Heart right ventricle (tissue), 16 donors: ENCODE results near the gene IFNA10. TPM values are rescaled to one million over a fixed set of nuclear protein-coding genes. Genes with fewer than 3 reads are reported as not detected.
"Not testable (repeated sequence)": the region's sequence is repeated elsewhere in the genome, so short reads cannot be mapped to it uniquely, and the experiment has no call there.

Source experiments
- ATAC-seq, 8 donors: fragments of 200-7000 bp; cut with Tn5 transposase; one replicate each; pipeline ENCODE4 v1.9.1; 2020; ENCODE audit warnings: mild to moderate bottlenecking in 8 of 8, moderate library complexity in 8 of 8, moderate number of reproducible peaks in 1 of 8
- DNase-seq, 2 donors: peaks; one replicate each; pipeline ENCODE4 v3.0.0-alpha.2; 2020
- H3K27ac ChIP-seq, 10 donors: fragments of 200-600 bp; sonication (generic) in 2 of 10; one replicate each; pipeline versions ENCODE4 v1.5.0 to v1.8.0; 2020 to 2022; ENCODE audit warnings: mild to moderate bottlenecking in 3 of 10
- H3K27me3 ChIP-seq, 7 donors: fragments of 200-600 bp; one replicate each; pipeline ENCODE4 v1.8.0; 2021 to 2022; ENCODE audit warnings: mild to moderate bottlenecking in 2 of 7
- H3K36me3 ChIP-seq, 9 donors: fragments of 200-600 bp; sonication (generic) in 1 of 9; one replicate each; pipeline versions ENCODE4 v1.5.0 to v1.8.0; 2020 to 2022; ENCODE audit warnings: mild to moderate bottlenecking in 2 of 9
- H3K4me1 ChIP-seq, 9 donors: fragments of 200-600 bp; sonication (generic) in 1 of 9; one replicate each; pipeline versions ENCODE4 v1.5.0 to v1.8.0; 2020 to 2022; ENCODE audit warnings: mild to moderate bottlenecking in 4 of 9
- H3K4me3 ChIP-seq, 10 donors: fragments of 200-600 bp; sonication (generic) in 2 of 10; one replicate each; pipeline versions ENCODE4 v1.5.0 to v1.8.0; 2020 to 2022; ENCODE audit warnings: mild to moderate bottlenecking in 7 of 10, moderate library complexity in 2 of 10
- H3K9me3 ChIP-seq, 11 donors: fragments of 200-600 bp in 10 of 11; sonication (generic) in 2 of 11; one replicate each; pipeline versions ENCODE4 v1.5.0 to v1.8.0; 2013 to 2022; ENCODE audit warnings: mild to moderate bottlenecking in 2 of 11, control low read depth in 1 of 11, moderate library complexity in 1 of 11
- WGBS, 2 donors: extraction: QIAGEN DNeasy Blood & Tissue Kit; methylation state at CpG; one replicate each; pipeline ENCODE4 v1.1.7; 2013; ENCODE audit warnings: inconsistent platforms in 1 of 2; 5-methylcytosine and 5-hydroxymethylcytosine counted together
- intact Hi-C, 10 donors: fragments of 100-400 bp; cut with DNase I; formaldehyde crosslinking; loops; one replicate each; pipeline versions ENCODE4 v1.11.1 to v1.14.2; 2022
- polyA plus RNA-seq, 2 donors: library from polyadenylated mRNA; stranded (reverse); fragments of 200-250 nt; gene quantifications; one replicate each; pipeline ENCODE4 v1.2.3, GENCODE V29; 2013
- total RNA-seq, 10 donors: library from RNA; stranded (reverse); fragmentation: NEBNext Ultra II Directional in 3 of 10; extraction: Animal tissue kit (Norgen Biotek cat#: 25700) in 3 of 10; gene quantifications; one replicate each; pipeline versions ENCODE4 v1.2.1 to v1.2.4, GENCODE V29; 2021 to 2023
- TF ChIP-seq, protein P1 (sequence below), 9 donors: fragments of 200-600 bp; sonication (generic) in 2 of 9; IDR thresholded peaks; one replicate each; pipeline versions ENCODE4 v1.5.0 to v1.8.0; 2021 to 2022; ENCODE audit warnings: antibody characterized with exemption in 9 of 9, mild to moderate bottlenecking in 5 of 9, moderate library complexity in 1 of 9
- donor health status: Arrhythmogenic right ventricular cardiomyopathy.
- donor health status: ischemic (EF 13 %, LVEDD 7.1; RV severe dilation, severe dysfunction).
- donor health status: healthy with polysubstance abuse.
- donor health status: DM: no; HTN: yes; CAD: no.
- donor health status: DM: no; HTN: no; CAD: no.
- donor health status: ischemic (EF 25% LVEDD 6.9; RV normal size, moderate dysfunction).
- donor health status: ischemic (EF 25% LVEDD 5.7; RV mildly dilated, moderate dysfunction).
- donor health status: healthy.
- donor health status: DM: yes; HTN: yes; CAD: no.
- donor health status: Ischemic cardiomyopathy.
- donor health status: ischemic (EF 35%, LVEDD 5.7; RV mildly dilated, moderate dysfunction).
- donor health status: nonischemic (EF 11% LVEDD 7.7; RV severe dilation, severe dysfunction).
- donor health status: DM: yes; HTN: yes; CAD: no.
- donor health status: PGD.
- donor health status: ischemic (EF 29% LVEDD 5.4; RV normal size, mild dysfunction).
- donor health status: nonischemic (EF 23%, LVEDD 6.1; RV moderate dilation, normal function).

Gene IFNA10
- total and polyA plus RNA-seq, 12 donors, result not detected

DNA sequence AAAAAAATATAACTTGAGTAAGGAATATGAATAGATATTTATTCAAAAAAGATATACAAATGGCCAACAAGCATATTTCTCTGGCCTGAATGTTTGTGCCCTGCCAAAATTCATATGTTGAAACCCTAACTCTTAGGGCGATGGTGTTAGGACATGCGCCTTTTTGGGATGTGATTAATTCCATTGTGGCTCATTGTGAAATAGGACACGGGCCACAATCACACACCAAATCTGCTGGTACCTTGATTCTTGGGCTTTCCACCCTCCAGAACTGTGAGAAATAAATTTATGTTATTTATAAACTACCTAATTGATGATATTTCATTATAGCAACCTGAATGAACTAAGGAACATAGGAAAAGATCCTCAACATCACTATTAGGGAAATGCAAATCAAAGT is 34.8 kb downstream of the IFNA10 start:
- intact Hi-C loops, result no loop called here
- Histone ChIP-seq H3K9me3 (no peaks in the 10 kb centered on the region), H3K36me3 (no peaks in the 10 kb centered on the region), H3K27me3 (no peaks in the 10 kb centered on the region), H3K27ac (no peak overlapping the region), H3K4me3 (no peak overlapping the region), H3K4me1 (peaks cover 0 to 3% (median 0%) of the 10 kb centered on the region in 9 donors)
- DNase-seq (no peak), ATAC-seq (no peak)
- TF ChIP-seq, protein P1, sequence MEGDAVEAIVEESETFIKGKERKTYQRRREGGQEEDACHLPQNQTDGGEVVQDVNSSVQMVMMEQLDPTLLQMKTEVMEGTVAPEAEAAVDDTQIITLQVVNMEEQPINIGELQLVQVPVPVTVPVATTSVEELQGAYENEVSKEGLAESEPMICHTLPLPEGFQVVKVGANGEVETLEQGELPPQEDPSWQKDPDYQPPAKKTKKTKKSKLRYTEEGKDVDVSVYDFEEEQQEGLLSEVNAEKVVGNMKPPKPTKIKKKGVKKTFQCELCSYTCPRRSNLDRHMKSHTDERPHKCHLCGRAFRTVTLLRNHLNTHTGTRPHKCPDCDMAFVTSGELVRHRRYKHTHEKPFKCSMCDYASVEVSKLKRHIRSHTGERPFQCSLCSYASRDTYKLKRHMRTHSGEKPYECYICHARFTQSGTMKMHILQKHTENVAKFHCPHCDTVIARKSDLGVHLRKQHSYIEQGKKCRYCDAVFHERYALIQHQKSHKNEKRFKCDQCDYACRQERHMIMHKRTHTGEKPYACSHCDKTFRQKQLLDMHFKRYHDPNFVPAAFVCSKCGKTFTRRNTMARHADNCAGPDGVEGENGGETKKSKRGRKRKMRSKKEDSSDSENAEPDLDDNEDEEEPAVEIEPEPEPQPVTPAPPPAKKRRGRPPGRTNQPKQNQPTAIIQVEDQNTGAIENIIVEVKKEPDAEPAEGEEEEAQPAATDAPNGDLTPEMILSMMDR (IDR thresholded peaks at IDR 0.05), result no peak
- 85 to 93% methylated on average over 3 of the region's 3 CpGs for WGBS, 2 donors

DNA sequence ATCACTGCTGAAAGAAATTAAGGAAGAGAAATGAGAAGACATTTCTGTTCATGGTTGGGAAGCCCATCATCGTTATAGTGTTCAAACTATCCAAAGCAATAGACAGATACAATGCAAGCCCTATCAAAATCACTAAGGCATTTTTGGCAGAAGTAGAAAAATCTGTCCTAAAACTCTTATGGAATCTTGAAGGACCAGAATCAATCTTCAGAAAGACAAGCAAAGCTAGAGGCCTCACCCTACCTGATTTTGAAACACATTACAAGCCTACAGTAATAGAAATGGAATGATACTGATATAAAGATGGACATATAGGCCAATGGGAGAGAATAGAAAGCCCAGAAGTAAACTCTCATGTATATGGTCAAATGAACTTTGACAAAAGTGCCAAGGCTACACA is 35.6 kb downstream of the IFNA10 start:
- H3K4me1 ChIP-seq, result peaks cover 0 to 3% (median 0%) of the 10 kb centered on the region in 9 donors
- intact Hi-C loops, result no loop called here
- WGBS, 2 donors, result 67 to 73% methylated on average over 1 of the region's 1 CpG

DNA sequence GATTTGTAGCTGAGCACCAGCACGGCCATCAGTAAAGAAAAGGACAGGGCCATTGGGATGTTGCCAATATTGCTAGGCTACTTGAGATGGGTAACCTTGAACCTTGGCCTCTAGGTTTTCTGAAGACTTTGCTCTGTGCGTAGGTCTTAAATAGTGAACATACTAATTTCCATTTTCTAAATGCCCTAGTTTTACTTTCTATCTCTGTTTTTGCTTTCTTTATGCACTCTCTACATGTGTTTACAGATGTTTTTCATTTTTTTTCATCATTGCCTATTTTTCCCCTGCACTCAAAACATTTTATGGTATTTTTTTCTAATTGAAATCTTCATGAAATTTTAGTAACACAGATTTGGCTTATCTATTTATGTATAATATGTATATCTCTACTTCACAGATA is 40.4 kb downstream of the IFNA10 start, which contains the start of gene IFNA21:
TSS of gene IFNA21 (minus strand) at position 101 of the 400 bp plus-strand sequence. CDS start at position 53, 48 bp downstream.
- not testable (repeated sequence) for H3K9me3 ChIP-seq, ATAC-seq, H3K4me1 ChIP-seq, H3K27me3 ChIP-seq, DNase-seq, H3K27ac ChIP-seq, H3K4me3 ChIP-seq, H3K36me3 ChIP-seq
- 77 to 93% methylated on average over 2 of the region's 2 CpGs for WGBS, 2 donors
- intact Hi-C loops, result loop anchor here in 1 of 10 donors (10.0 kb wide), 1 partner anchor 1488 kb away; no protein-coding TSS in a partner anchor

More for the DNA sequence above, 35.6 kb downstream of the IFNA10 start:
- Histone ChIP-seq H3K27ac (no peak overlapping the region), H3K36me3 (no peaks in the 10 kb centered on the region), H3K9me3 (no peaks in the 10 kb centered on the region), H3K4me3 (no peak overlapping the region), H3K27me3 (no peaks in the 10 kb centered on the region)
- no peak for DNase-seq
- TF ChIP-seq, protein P1 (IDR thresholded peaks at IDR 0.05), result no peak
- ATAC-seq, result no peak

DNA sequence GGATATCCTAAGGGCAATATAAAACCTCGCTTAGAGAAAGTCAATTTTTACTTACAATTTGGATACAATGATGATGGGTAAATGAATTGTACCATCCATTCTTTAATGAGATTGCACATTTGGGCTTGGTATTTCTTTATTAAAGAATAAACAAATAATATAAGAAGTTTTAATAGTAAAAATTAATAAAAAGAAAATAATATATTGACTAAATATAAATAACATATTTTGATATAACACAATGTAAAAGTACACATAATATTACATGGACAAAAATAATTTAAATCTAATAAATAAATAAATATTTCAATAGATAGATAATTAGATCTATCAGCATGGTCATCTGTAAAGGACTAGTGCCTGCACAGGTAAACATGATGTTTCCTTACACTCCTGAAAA is 41.4 kb downstream of the IFNA10 start:
- ATAC-seq (no peak), DNase-seq (no peak)
- intact Hi-C loops, result loop anchor here in 1 of 10 donors (10.0 kb wide), 1 partner anchor 1489 kb away; no protein-coding TSS in a partner anchor
- H3K9me3 ChIP-seq, result peaks cover 0 to 5% (median 0%) of the 10 kb centered on the region in 11 donors
- H3K4me3 ChIP-seq, result no peak overlapping the region
- no peaks in the 10 kb centered on the region for H3K27me3 ChIP-seq
- no peaks in the 10 kb centered on the region for H3K36me3 ChIP-seq
- H3K27ac ChIP-seq, result no peak overlapping the region
- WGBS, 2 donors, result 88 to 92% methylated on average over 1 of the region's 1 CpG
- TF ChIP-seq, protein P1 (IDR thresholded peaks at IDR 0.05), result no peak
- H3K4me1 ChIP-seq, result peaks cover 0 to 7% (median 0%) of the 10 kb centered on the region in 9 donors

DNA sequence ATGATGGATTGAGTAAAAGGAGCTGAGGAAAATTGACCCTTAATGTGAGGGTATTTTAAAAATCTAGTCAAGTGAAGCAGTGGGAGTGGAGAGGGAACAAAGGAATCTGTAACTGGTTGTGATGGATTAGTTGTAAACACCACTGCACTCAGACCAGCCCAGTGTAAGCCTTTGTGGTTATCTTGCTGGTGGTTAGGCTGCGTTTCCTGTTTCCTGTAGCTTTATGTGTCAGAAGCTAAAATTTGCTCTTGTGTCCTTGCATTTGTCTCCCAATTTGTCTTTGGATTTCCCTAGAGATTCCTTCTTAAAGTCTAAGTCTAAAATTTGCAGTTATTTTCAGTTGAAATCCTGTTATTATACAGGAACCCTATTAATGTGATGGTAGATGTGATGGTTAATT is 46.8 kb downstream of the IFNA10 start:
- Histone ChIP-seq H3K36me3 (no peaks in the 10 kb centered on the region), H3K27me3 (no peaks in the 10 kb centered on the region), H3K4me3 (no peak overlapping the region), H3K27ac (no peak overlapping the region), H3K9me3 (peaks cover 0 to 5% (median 0%) of the 10 kb centered on the region in 11 donors), H3K4me1 (peaks cover 0 to 15% (median 0%) of the 10 kb centered on the region in 9 donors)
- TF ChIP-seq, protein P1 (IDR thresholded peaks at IDR 0.05), result no peak
- DNase-seq (no peak), ATAC-seq (no peak)
- 26 to 32% methylated on average over 1 of the region's 1 CpG for WGBS, 2 donors
- intact Hi-C loops, result loop anchor here in 1 of 10 donors (10.0 kb wide), 1 partner anchor 1495 kb away; no protein-coding TSS in a partner anchor
